ENCODE measurements around the gene CDKL4. TPM values are rescaled to one million over a fixed set of nuclear protein-coding genes. Genes with fewer than 3 reads are reported as not detected.

CDKL4 gene
- total RNA-seq, result 1 to 10 TPM in 1 of 3 donors, under 1 TPM in 1, not detected in 1; 0.31 to 1.0 TPM
- long read RNA-seq, donor 1, result 0 reads
- long read RNA-seq, donor 2, result 0 reads

DNA sequence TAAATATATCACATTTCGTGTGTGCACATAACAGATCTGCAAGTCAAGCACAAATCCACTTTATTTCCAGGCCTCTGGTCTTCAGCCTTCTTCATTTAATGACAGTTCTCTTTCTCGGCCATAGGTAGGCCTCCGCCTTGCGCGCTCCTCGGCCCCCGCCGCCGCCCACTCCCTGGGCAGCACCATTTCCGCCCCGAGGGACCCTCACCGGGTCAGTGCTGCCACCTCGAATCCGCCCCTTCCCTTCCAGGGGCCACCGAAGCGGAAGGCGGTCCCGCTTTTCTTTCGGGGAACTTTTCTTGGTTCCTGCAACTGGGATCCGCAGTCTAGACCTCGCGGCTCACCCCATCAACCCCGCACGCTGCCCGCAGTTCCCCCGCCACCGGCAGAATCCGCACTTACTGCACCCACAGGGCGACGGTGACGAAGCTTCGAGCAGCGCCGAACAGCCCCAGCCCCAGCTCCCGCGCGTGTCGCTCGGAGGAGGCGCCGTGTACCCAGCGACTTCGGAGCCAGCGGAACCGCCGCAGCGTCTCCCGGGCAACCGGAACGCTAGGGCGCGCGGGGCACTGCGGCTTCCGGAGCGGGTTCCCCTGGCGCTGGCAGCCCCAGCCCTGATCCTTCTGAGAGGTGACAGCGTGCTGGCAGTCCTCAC, at the start of gene CDKL4:
CDKL4 (minus strand) TSS at position 502 of the 655 bp plus-strand sequence.
- Histone ChIP-seq H3K4me1 (ENCODE audit: low read depth) (no peaks in the 10 kb centered on the region), H3K36me3 (ENCODE audit: low read depth) (no peaks in the 10 kb centered on the region), H3K9me3 (no peaks in the 10 kb centered on the region), H3K4me3 (no peak within 1 kb of the TSS)
- TF ChIP-seq CTCF (IDR thresholded peaks at IDR 0.05), result no peak
- intact Hi-C loops (cut with DNase I, micrococcal nuclease), result no loop called here
- ATAC-seq, result peak; percentile 67
- peak in 2 of 3 donors; percentile 49 to 50 for DNase-seq

- Histone ChIP-seq H3K36me3 (ENCODE audit: low read depth) (no peaks in the 10 kb centered on the region), H3K4me1 (ENCODE audit: low read depth) (no peaks in the 10 kb centered on the region), H3K9me3 (no peaks in the 10 kb centered on the region), H3K4me3 (no peak overlapping the region)
- DNase-seq (no peak), ATAC-seq (no peak)
- intact Hi-C loops (cut with DNase I, micrococcal nuclease), result no loop called here
- no peak for TF ChIP-seq CTCF (IDR thresholded peaks at IDR 0.05)
Observed at GRCh38 chr2:39290433-39290832, 46.7 kb upstream of the CDKL4 start.

GRCh38 chr2:39289609-39290008, 45.8 kb upstream of the CDKL4 start:
- Histone ChIP-seq H3K36me3 (ENCODE audit: low read depth) (no peaks in the 10 kb centered on the region), H3K4me1 (ENCODE audit: low read depth) (no peaks in the 10 kb centered on the region), H3K4me3 (no peak overlapping the region), H3K9me3 (no peaks in the 10 kb centered on the region)
- no peak for TF ChIP-seq CTCF (IDR thresholded peaks at IDR 0.05)
- intact Hi-C loops (cut with DNase I, micrococcal nuclease), result no loop called here
- DNase-seq, result no peak
- no peak for ATAC-seq

- Histone ChIP-seq H3K4me1 (ENCODE audit: low read depth) (no peaks in the 10 kb centered on the region), H3K36me3 (ENCODE audit: low read depth) (no peaks in the 10 kb centered on the region), H3K4me3 (no peak overlapping the region), H3K9me3 (no peaks in the 10 kb centered on the region)
- ATAC-seq (no peak), DNase-seq (no peak)
- TF ChIP-seq CTCF (IDR thresholded peaks at IDR 0.05), result no peak
- intact Hi-C loops (cut with DNase I, micrococcal nuclease), result no loop called here
Observed at GRCh38 chr2:39283561-39283960, 39.8 kb upstream of the CDKL4 start.

GRCh38 chr2:39281391-39281790, 37.6 kb upstream of the CDKL4 start:
- Histone ChIP-seq H3K36me3 (ENCODE audit: low read depth) (peaks cover 8% of the 10 kb centered on the region), H3K4me1 (ENCODE audit: low read depth) (no peaks in the 10 kb centered on the region), H3K9me3 (no peaks in the 10 kb centered on the region), H3K4me3 (no peak overlapping the region)
- intact Hi-C loops (cut with DNase I, micrococcal nuclease), result no loop called here
- no peak for TF ChIP-seq CTCF (IDR thresholded peaks at IDR 0.05)
- ATAC-seq (no peak), DNase-seq (no peak)

Data from mucosa of descending colon (tissue), 3 donors.